Left ventricle myocardium superior (tissue), 1 donor: ENCODE data around the gene ISM2. TPM values are rescaled to one million over a fixed set of nuclear protein-coding genes. Genes with fewer than 3 reads are reported as not detected.

ENCODE experiments used
- ATAC-seq: fragments of 200-7000 bp; cut with Tn5 transposase; one replicate; pipeline ENCODE4 v1.9.1; 2020; ENCODE audit warnings: mild to moderate bottlenecking, moderate library complexity
- DNase-seq: peaks from one replicate; pipeline ENCODE4 v3.0.0-alpha.2; 2020
- intact Hi-C: fragments of 100-400 bp; cut with micrococcal nuclease; formaldehyde crosslinking; loops from one replicate; pipeline ENCODE4 v1.11.0; 2022
- total RNA-seq: library from RNA; stranded (reverse); fragmentation: NEBNext Ultra II Directional; extraction: Animal tissue kit (Norgen Biotek cat#: 25700); gene quantifications from one replicate; pipeline ENCODE4 v1.2.1, GENCODE V29; 2021
- donor health status: DM: no; HTN: yes; CAD: no; lungs with severe emphysema.

The ISM2 gene
- total RNA-seq, 1 donor from 2014 or later = 0.25 TPM

- DNase-seq = peak; percentile 49
- intact Hi-C loops = no loop called here
- peak; percentile 72 for ATAC-seq
These were observed 24.0 kb downstream of the ISM2 start for GRCh38 chr14:77474479-77475177.

GRCh38 chr14:77473921-77474320, 24.7 kb downstream of the ISM2 start:
- DNase-seq (no peak), ATAC-seq (no peak)
- intact Hi-C loops = no loop called here

DNA sequence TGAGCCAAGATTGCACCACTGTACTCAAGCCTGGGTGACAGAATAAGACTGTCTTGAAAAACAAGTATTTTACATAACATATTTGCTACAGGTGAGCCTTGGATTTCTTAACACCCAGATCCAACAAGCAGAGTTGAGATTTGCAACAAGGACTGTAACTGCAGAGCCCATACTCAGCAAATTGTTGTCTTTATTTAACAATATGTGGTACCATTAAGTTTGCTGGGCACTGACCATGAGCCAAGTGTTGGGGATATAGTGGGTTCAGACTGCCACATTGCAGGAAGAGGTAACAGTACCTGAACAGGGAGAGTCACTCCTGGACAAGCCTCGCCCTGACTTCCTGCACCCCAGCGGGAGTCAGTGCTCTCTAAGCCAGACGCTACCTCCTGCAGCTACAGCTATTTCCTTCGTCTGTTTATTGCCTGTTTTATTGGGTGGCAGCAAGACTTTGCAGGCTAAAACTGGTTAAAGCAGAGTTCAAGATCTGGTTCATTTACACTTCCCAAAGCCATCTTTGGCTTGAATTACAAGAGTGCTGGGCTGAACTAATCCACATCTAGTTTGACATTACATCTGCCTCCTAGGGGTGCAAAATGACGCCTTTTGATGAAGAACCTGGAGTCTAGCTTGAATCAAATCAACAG, 28.3 kb downstream of the ISM2 start:
- intact Hi-C loops = no loop called here
- ATAC-seq = no peak
- no peak for DNase-seq

DNA sequence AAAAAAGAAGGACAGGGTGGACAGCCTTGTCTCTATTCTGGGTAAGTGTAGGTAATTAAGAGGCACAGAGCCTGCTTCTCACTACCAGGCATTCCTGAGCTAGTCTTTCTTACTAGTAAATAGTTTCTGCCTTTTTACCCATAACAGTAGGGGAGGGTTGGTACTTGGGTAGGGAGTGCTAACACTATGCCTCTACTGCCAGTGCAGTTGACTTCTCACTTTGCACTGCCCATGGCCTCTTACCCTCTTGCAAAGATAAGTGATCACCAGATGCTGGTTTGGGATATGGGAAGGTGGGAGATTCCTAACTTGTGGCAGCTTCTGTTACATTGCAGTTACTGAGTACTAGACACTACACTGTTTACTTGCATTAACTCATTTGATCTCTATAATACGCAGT, 29.1 kb downstream of the ISM2 start:
- no peak for DNase-seq
- intact Hi-C loops = no loop called here
- no peak for ATAC-seq

DNA sequence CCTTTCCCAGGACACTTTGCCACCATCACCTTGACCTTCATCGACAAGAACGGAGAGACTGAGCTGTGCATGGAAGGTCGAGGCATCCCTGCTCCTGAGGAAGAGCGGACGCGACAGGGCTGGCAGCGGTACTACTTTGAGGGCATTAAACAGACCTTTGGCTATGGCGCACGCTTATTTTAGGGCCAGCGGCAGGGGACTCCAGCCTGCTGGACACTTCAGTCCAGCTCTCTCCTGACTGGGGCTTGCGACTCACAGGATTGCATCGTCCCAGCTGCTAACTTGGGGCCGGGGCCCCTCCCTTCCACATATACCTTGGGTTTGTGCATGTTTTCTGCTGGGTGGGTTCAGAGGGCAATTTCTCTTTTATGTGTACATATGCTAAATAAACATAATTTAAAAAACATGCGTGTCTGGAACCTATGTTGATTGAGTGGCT, 29.5 kb downstream of the ISM2 start:
- intact Hi-C loops = no loop called here
- ATAC-seq = no peak

DNA sequence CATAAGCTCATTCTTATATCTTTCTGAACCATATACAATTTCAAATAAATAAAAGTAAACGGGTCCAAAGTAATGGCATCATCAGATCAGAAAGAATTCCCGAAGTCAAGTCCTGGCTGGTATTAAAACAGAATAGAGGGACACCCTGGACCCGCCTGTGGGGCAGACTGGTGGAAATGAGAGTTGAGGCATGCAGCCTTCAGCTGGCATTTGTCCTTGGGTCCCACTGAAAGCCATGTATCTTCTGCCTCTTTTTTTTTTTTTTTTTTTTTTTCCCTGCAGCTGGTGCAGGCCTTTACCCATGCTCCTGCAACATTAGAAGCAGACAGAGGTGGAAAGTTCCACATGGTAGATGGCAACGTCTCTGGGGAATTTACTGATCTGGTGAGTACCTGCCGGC, 30.8 kb downstream of the ISM2 start:
- intact Hi-C loops = no loop called here
- DNase-seq (no peak), ATAC-seq (no peak)

More for the DNA sequence above, 29.5 kb downstream of the ISM2 start:
- no peak for DNase-seq

GRCh38 chr14:77459072-77459723, 39.4 kb downstream of the ISM2 start:
- intact Hi-C loops = loop anchor here (10.0 kb wide), 1 partner anchor 96 kb away; no protein-coding TSS in a partner anchor
- DNase-seq = no peak
- ATAC-seq = no peak

GRCh38 chr14:77458249-77458950, 40.2 kb downstream of the ISM2 start:
- ATAC-seq (peak; percentile 36), DNase-seq (no peak)
- intact Hi-C loops = loop anchor here (10.0 kb wide), 1 partner anchor 96 kb away; no protein-coding TSS in a partner anchor

- ATAC-seq = peak; percentile 99
- intact Hi-C loops = loop anchor here (10.0 kb wide), 1 partner anchor 97 kb away; no protein-coding TSS in a partner anchor
These were observed 40.9 kb downstream of the ISM2 start, which contains the start of the genes AHSA1 and VIPAS39 for GRCh38 chr14:77457522-77458248. Gene AHSA1 (plus strand): TSS chr14:77458093. CDS start chr14:77458190, 97 bp downstream. Gene VIPAS39 (minus strand): TSS chr14:77457601. CDS start chr14:77454102, 3,499 bp downstream.

GRCh38 chr14:77457115-77457521, 41.5 kb downstream of the ISM2 start:
- intact Hi-C loops = loop anchor here (10.0 kb wide), 1 partner anchor 98 kb away; no protein-coding TSS in a partner anchor
- DNase-seq = no peak
- ATAC-seq = no peak

More at GRCh38 chr14:77457522-77458248, 40.9 kb downstream of the ISM2 start, which contains the start of the genes AHSA1 and VIPAS39:
- peak; percentile 93 for DNase-seq

GRCh38 chr14:77455966-77456640, 42.5 kb downstream of the ISM2 start:
- intact Hi-C loops = loop anchor here (10.0 kb wide), 1 partner anchor 99 kb away; no protein-coding TSS in a partner anchor
- ATAC-seq (no peak), DNase-seq (no peak)

GRCh38 chr14:77442196-77442595, 56.4 kb downstream of the ISM2 start:
- intact Hi-C loops = no loop called here

DNA sequence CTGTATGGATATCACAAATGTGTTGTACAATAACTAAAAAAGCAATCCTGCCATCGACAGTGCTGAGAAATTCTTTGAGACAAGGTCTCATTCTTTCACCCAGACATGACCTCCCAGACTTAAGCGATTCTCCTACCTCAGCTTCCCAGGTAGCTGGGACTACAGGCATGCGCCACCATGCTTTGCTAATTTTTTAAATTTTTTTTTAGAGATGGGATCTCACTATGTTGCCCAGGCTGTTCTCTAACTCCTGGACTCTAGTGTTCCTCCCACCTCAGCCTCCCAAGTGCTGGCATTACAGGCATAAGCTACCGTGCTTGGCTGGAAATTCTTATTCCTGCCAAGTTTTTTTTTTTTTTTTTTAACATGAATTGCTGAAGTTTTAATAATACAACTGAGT, 58.8 kb downstream of the ISM2 start:
- no peak for DNase-seq

More at GRCh38 chr14:77442196-77442595, 56.4 kb downstream of the ISM2 start:
- ATAC-seq = peak; percentile 95
- no peak for DNase-seq

DNA sequence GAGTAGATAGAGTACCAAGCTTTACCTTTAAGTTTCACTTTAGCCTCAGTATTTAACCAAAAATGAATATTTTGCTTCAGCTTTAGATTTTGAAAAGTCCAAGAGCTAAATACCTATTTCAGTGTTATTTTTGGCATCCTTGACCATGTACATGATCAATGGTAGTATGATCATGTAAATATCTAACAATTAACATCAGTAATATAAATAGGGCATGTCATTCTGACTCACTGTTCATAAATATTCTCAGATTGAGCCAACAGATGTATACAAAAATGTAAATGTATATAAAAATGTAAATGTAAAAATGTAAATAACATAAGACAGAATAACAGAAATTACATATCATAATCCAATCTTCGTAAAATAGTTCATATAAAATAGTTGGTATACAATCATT, 60.0 kb downstream of the ISM2 start:
- intact Hi-C loops = no loop called here
- ATAC-seq = no peak
- no peak for DNase-seq

More for the DNA sequence above, 58.8 kb downstream of the ISM2 start:
- intact Hi-C loops = no loop called here
- no peak for ATAC-seq

- DNase-seq (no peak), ATAC-seq (no peak)
- intact Hi-C loops = no loop called here
These were observed 62.6 kb downstream of the ISM2 start for GRCh38 chr14:77436042-77436441.

DNA sequence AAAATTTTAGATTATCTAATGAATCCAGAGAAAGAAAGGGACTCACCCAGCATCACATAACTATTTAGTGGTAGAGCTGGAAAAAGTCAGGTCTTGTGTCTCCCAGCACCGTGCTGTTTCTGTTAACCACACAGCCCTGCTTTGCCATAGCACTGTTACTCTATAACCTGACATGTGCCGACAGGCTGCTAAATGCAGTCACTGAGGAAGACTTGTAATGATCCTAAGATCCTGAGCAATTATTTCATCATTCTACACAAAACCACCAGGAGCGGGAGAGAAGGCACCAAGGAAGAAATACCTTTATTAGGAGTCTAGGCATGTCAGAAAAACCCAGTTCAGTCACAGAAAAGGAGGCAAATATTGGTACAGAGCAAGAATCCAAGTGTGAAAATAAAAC, 72.2 kb downstream of the ISM2 start:
- ATAC-seq = no peak
- no peak for DNase-seq
- intact Hi-C loops = no loop called here

- no peak for DNase-seq
- no peak for ATAC-seq
- intact Hi-C loops = no loop called here
These were observed 73.8 kb downstream of the ISM2 start for GRCh38 chr14:77424862-77425261.
